GM21529 (cell line): ENCODE results near the gene MYH11.
"Not testable (repeated sequence)": the region's sequence is repeated elsewhere in the genome, so short reads cannot be mapped to it uniquely, and the experiment has no call there.

Experiments
- ATAC-seq: cut with Tn5 transposase; IDR thresholded peaks from one replicate; pipeline ENCODE4 v1.9.1; 2021; ENCODE audit not compliant: unreplicated experiment

The MYH11 gene

GRCh38 chr16:15811481-15812400 is 45.1 kb downstream of the MYH11 start:
- ATAC-seq: no peak

GRCh38 chr16:15810949-15811348 is 45.9 kb downstream of the MYH11 start:
- no peak for ATAC-seq

GRCh38 chr16:15810411-15810810 is 46.4 kb downstream of the MYH11 start:
- no peak for ATAC-seq

- not testable (repeated sequence) for ATAC-seq
Observed at GRCh38 chr16:15809297-15809696, 47.5 kb downstream of the MYH11 start.

- ATAC-seq: no peak
Observed at GRCh38 chr16:15808071-15808470, 48.8 kb downstream of the MYH11 start.

- ATAC-seq: no peak
Observed at GRCh38 chr16:15807603-15808009, 49.2 kb downstream of the MYH11 start.

- no peak for ATAC-seq
Observed at GRCh38 chr16:15803618-15804017, 53.2 kb downstream of the MYH11 start.

- no peak for ATAC-seq
Observed at GRCh38 chr16:15799851-15800495, 56.9 kb downstream of the MYH11 start.

- no peak for ATAC-seq
Observed at GRCh38 chr16:15798671-15799070, 58.2 kb downstream of the MYH11 start.

GRCh38 chr16:15796885-15797284 is 59.9 kb downstream of the MYH11 start:
- no peak for ATAC-seq

GRCh38 chr16:15795615-15796014 is 61.2 kb downstream of the MYH11 start:
- ATAC-seq: no peak

GRCh38 chr16:15792563-15792971 is 64.3 kb downstream of the MYH11 start:
- no peak for ATAC-seq

- ATAC-seq: no peak
Observed at GRCh38 chr16:15790458-15790857, 66.4 kb downstream of the MYH11 start.

GRCh38 chr16:15789816-15790215 is 67.0 kb downstream of the MYH11 start:
- ATAC-seq: not testable (repeated sequence)

- no peak for ATAC-seq
Observed at GRCh38 chr16:15788846-15789239, 68.0 kb downstream of the MYH11 start.

- ATAC-seq: no peak
Observed at GRCh38 chr16:15786501-15786900, 70.3 kb downstream of the MYH11 start.

GRCh38 chr16:15785386-15786059 is 71.3 kb downstream of the MYH11 start:
- ATAC-seq: no peak

- no peak for ATAC-seq
Observed at GRCh38 chr16:15783985-15784384, 72.8 kb downstream of the MYH11 start.

- no peak for ATAC-seq
Observed at GRCh38 chr16:15782573-15783365, 74.1 kb downstream of the MYH11 start.

GRCh38 chr16:15781650-15782049 is 75.2 kb downstream of the MYH11 start:
- no peak for ATAC-seq

GRCh38 chr16:15780805-15781204 is 76.0 kb downstream of the MYH11 start:
- no peak for ATAC-seq
